ENCODE results near the gene STXBP5L.
"Not testable (repeated sequence)": the region's sequence is repeated elsewhere in the genome, so short reads cannot be mapped to it uniquely, and the experiment has no call there.

- TF ChIP-seq ESRRA (IDR thresholded peaks at IDR 0.05; ENCODE audit: low read length); POLR2A (IDR thresholded peaks at IDR 0.05; ENCODE audit: low read depth, low read length); HDAC2 (IDR thresholded peaks at IDR 0.05); NR2F1 (conservative IDR thresholded peaks at IDR 0.05); E2F8 (IDR thresholded peaks at IDR 0.05; ENCODE audit: low read depth, partially characterized antibody); FOS (IDR thresholded peaks at IDR 0.05; ENCODE audit: borderline replicate concordance, extremely low read depth, insufficient read length); JUND (IDR thresholded peaks at IDR 0.05; ENCODE audit: low read depth, low read length); CREM (IDR thresholded peaks at IDR 0.05; ENCODE audit: low read depth); TAF1 (IDR thresholded peaks at IDR 0.05; ENCODE audit: borderline replicate concordance, low read depth, low read length); ZNF384 (IDR thresholded peaks at IDR 0.05; ENCODE audit: borderline replicate concordance, low read depth, low read length); NKRF (conservative IDR thresholded peaks at IDR 0.05): not testable (repeated sequence)
- TF ChIP-seq, protein P1, sequence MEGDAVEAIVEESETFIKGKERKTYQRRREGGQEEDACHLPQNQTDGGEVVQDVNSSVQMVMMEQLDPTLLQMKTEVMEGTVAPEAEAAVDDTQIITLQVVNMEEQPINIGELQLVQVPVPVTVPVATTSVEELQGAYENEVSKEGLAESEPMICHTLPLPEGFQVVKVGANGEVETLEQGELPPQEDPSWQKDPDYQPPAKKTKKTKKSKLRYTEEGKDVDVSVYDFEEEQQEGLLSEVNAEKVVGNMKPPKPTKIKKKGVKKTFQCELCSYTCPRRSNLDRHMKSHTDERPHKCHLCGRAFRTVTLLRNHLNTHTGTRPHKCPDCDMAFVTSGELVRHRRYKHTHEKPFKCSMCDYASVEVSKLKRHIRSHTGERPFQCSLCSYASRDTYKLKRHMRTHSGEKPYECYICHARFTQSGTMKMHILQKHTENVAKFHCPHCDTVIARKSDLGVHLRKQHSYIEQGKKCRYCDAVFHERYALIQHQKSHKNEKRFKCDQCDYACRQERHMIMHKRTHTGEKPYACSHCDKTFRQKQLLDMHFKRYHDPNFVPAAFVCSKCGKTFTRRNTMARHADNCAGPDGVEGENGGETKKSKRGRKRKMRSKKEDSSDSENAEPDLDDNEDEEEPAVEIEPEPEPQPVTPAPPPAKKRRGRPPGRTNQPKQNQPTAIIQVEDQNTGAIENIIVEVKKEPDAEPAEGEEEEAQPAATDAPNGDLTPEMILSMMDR (IDR thresholded peaks at IDR 0.05 in 2 of 3, conservative IDR thresholded peaks at IDR 0.05 in 1 of 3; ENCODE audit: control insufficient read depth in 2 of 3, extremely low read depth in 1 of 3, insufficient read depth in 1 of 3, low read depth in 3 of 3, low read length in 3 of 3): not testable (repeated sequence)
Measured at GRCh38 chr3:121388308-121388707, 480.3 kb downstream of the STXBP5L start.
